HG02943 (cell line): ENCODE data around the gene SRP9.
"Not testable (repeated sequence)": the region's sequence is repeated elsewhere in the genome, so short reads cannot be mapped to it uniquely, and the experiment has no call there.

Experiments
- ATAC-seq: cut with Tn5 transposase; IDR thresholded peaks from one replicate; pipeline ENCODE4 v1.9.1; 2021; ENCODE audit warnings: mild to moderate bottlenecking, low read depth, moderate library complexity; ENCODE audit not compliant: unreplicated experiment

SRP9 gene

DNA sequence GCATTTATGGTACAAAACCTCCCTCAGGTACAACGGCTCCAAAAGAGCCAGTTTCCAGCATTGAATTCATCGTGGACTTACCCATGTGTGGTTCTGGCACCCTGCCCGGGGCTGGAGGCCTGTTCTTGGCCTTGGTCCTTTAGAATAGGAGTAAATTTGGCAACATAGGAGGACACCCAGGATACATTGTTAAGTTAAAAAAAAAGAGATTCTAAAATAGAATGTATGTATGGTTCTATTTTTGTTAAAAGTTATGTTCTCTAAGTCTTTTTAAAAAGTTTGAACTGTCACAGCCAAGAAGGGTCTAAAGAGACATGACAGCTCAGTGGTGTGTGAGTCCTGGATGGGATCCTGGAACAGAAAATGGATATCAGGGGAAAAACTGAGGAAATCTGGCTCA is 58.2 kb downstream of the SRP9 start:
- ATAC-seq: no peak

DNA sequence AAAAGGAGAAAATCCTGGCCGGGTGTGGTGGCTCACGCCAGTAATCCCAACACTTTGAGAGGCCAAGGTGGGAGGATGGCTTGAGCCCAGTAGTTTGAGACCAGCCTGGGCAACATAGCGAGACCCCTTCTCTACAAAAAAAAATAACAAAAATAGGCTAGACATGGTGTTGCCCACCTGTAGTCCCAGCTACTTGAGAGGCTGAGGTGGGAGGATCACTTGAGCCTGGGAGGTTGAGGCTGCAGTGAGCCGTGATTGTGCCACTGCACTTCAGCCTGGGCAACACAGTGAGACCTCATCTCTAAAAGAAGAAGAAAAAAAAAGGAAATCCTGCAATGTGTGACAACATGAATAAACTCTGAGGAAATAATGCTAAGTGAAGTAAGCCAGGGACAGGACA is 58.7 kb downstream of the SRP9 start:
- ATAC-seq: not testable (repeated sequence)

GRCh38 chr1:225838793-225839192 is 61.2 kb downstream of the SRP9 start:
- ATAC-seq: no peak
